HEK293 (cell line): ENCODE results near the gene SYNE1.

ENCODE experiments used
- CTCF ChIP-seq: fragments of 450-650 bp; formaldehyde crosslinking; IDR thresholded peaks from 2 replicates; pipeline ENCODE4 v1.5.1; 2016; ENCODE audit warnings: missing biosample characterization, missing genetic modification characterization
- PRDM1 ChIP-seq: fragments of 450-650 bp; formaldehyde crosslinking; IDR thresholded peaks from 2 replicates; pipeline ENCODE4; 2016; ENCODE audit warnings: missing biosample characterization, missing genetic modification characterization
- SALL2 ChIP-seq: fragments of 450-650 bp; formaldehyde crosslinking; IDR thresholded peaks from 2 replicates; pipeline ENCODE4 v1.5.0; 2017; ENCODE audit warnings: missing biosample characterization, mild to moderate bottlenecking, missing genetic modification characterization, borderline replicate concordance
- YY1 ChIP-seq: fragments of 450-650 bp; formaldehyde crosslinking; IDR thresholded peaks from 2 replicates; pipeline ENCODE4 v1.5.1; 2018; ENCODE audit warnings: missing biosample characterization, missing genetic modification characterization
- ZBTB49 ChIP-seq: fragments of 450-650 bp; formaldehyde crosslinking; IDR thresholded peaks from 2 replicates; pipeline ENCODE4 v1.5.1; 2016; ENCODE audit warnings: missing biosample characterization, missing genetic modification characterization, low read depth
- ZBTB7A ChIP-seq: fragments of 450-650 bp; formaldehyde crosslinking; IDR thresholded peaks from 2 replicates; pipeline ENCODE4 v1.5.1; 2016; ENCODE audit warnings: low read depth, missing biosample characterization, missing genetic modification characterization
- ZNF155 ChIP-seq: fragments of 450-650 bp; formaldehyde crosslinking; IDR thresholded peaks from 2 replicates; pipeline ENCODE4 v1.5.1; 2016; ENCODE audit warnings: missing biosample characterization, missing genetic modification characterization
- ZNF223 ChIP-seq: fragments of 450-650 bp; formaldehyde crosslinking; IDR thresholded peaks from 2 replicates; pipeline ENCODE4 v1.5.1; 2016; ENCODE audit warnings: missing biosample characterization, missing genetic modification characterization
- ZNF23 ChIP-seq: fragments of 450-650 bp; formaldehyde crosslinking; IDR thresholded peaks from 2 replicates; pipeline ENCODE4 v1.5.1; 2016; ENCODE audit warnings: missing biosample characterization, missing genetic modification characterization, borderline replicate concordance
- ZNF555 ChIP-seq: fragments of 450-650 bp; formaldehyde crosslinking; conservative IDR thresholded peaks from 2 replicates; pipeline ENCODE4 v1.5.1; 2017; ENCODE audit warnings: missing biosample characterization, mild to moderate bottlenecking, missing genetic modification characterization, inconsistent platforms
- ZNF747 ChIP-seq: fragments of 450-650 bp; formaldehyde crosslinking; IDR thresholded peaks from 2 replicates; pipeline ENCODE4 v1.5.1; 2016; ENCODE audit warnings: missing biosample characterization, missing genetic modification characterization
- ZSCAN18 ChIP-seq: fragments of 450-650 bp; formaldehyde crosslinking; IDR thresholded peaks from 2 replicates; pipeline ENCODE4 v1.5.1; 2016; ENCODE audit warnings: missing biosample characterization, missing genetic modification characterization

- TF ChIP-seq ZNF23 (tag by site-specific recombination) (no peak), CTCF (tag by site-specific recombination) (no peak), ZNF747 (tag by site-specific recombination) (no peak), ZSCAN18 (no peak), ZNF223 (no peak), YY1 (tag by site-specific recombination) (no peak), ZNF555 (tag by site-specific recombination) (no peak), SALL2 (tag by site-specific recombination) (no peak), PRDM1 (tag by site-specific recombination) (no peak), ZNF155 (tag by site-specific recombination) (no peak), ZBTB49 (tag by site-specific recombination) (no peak), ZBTB7A (tag by site-specific recombination) (no peak)
Measured at GRCh38 chr6:152273638-152274037, 363.5 kb downstream of the SYNE1 start.
